GM18867 (cell line): Measurements from ENCODE around the gene FADS2.
A peak's percentile ranks its signal among the peaks of the same experiment; 100 is the strongest.

Experiments used
- ATAC-seq: cut with Tn5 transposase; IDR thresholded peaks from one replicate; pipeline ENCODE4 v1.9.1; 2021; ENCODE audit warnings: mild to moderate bottlenecking, moderate library complexity; ENCODE audit not compliant: unreplicated experiment

Gene FADS2

DNA sequence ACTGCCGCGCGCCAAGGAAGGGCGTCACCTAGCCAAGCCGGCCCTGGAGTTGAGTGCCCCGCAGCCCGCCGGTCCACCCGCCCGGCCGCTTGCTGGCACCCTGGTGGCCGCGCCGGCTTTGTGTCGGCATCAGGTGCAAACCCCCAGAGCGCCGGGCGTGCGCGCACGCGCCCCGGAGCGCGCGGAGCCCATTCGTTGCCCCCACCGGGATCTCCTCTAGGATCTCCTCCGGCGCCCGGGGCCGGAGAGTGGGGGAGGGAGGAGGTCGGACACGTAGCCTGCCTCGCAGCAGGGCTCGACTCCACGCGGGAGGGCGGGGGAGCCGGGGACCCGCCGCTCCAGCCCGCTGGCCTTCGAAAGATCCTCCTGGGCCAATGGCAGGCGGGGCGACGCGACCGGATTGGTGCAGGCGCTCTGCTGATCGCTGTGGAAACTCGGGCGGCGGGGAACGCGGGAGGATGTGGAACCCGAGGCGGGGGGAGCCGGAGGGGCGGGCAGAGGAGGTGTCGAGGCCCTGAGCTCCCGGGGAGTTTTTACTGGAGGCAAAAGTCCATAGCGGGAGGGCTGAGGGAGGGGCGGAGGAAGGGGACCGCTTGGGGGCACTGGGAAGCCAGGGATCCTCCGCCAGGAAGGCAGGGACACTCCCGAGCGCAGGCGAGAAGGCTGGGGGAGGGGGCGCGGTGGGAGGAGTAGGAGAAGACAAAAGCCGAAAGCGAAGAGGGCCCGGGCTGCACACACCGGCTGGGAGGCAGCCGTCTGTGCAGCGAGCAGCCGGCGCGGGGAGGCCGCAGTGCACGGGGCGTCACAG, at the start of gene FADS2:
TSS of gene FADS2 (plus strand) at position 730 of the 808 bp plus-strand sequence. CDS start 91 bp downstream, outside the sequence.
- ATAC-seq = peak; percentile 56

DNA sequence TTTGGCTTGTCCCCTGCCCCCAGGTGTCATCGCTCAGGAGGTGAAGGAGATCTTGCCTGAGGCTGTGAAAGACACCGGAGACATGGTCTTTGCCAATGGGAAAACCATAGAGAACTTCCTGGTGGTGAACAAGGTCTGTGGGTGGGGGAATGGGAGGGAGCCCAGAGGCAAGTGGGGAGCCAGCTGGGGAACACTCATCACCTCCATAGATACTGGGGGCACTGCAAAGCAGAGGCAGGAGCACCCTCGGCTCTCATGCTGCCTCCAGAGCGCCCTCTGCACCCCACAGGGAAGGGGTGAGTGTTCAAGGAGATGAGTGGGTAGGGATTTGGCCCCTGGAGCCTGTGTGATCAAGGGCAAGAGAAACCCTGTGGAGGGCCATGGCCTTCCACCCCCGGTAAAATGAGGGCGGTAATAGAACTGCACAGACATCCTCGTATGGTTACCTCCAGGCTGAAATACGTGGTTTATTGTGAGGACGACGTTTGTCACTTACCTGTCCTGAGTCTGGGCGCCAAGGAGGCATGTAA, 49.7 kb upstream of the FADS2 start:
- no peak for ATAC-seq

DNA sequence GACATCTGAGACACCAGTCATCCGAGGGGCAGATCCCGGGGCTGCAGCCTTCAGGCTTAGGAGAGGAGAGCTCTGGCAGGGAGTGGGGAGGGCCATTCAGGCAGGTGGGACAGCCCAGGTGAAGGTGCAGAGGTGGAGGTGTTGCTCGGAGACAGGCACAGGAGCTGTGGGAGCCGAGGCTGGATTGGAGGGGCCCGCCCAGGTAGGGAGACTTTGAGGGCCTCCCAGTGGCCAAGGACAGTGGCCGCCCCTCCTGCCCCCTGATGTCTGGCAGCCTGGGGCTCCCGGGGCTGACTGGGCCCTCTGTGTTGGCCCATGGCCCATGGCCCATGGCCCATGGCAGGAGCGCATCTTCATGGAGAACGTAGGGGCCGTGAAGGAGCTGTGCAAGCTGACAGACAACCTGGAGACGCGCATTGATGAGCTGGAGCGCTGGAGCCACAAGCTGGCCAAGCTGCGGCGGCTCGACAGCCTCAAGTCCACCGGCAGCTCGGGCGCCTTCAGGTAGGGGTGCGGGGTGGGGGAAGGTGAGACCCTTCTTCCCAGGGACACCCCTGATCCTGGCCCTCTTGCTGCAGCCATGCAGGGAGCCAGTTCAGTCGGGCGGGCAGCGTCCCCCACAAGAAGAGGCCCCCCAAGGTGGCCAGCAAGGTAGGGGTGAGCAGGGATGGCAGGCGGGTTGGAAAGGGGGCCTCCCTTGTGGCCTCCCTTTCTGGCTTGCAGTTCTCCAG, 49.0 kb upstream of the FADS2 start:
- no peak for ATAC-seq

DNA sequence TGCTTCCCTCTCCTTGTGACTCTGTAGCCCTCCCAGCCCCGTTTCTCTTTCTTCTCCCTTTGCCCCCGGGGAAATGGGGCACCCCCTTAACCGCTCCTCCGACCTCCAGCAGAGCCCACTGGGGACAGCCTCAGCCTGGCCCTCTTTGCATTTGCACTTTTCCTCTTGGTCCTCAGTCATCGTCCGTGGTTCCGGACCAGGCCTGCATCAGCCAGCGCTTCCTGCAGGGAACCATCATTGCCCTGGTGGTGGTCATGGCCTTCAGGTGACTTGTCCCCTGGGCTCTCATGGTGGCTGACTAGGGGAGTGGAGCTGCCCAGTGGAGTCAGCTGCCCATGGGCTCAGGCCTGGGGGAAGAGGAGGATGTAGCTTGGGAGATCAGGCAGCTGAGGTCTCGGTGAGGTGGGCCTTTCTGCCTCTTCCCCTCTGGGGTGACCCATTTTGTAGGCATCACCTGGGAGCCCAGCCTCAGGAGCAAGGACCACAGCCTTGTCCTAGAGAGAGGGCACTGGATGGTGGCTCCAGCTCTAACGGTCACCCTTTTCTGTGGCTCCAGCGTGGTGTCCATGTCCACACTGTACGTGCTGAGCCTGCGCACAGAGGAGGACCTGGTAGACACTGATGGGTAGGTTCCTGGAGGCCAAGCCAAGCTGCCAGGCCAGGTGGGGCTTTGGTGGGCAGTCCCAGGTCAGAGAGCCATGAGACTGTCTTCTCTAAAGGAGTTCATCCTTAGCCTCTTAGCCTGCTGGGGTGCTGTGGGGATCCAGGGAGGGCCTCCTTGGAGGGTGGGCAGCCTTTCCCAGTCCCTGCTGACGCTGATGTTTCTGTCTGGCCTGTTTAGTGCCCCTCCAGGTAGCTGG, 48.2 kb upstream of the FADS2 start:
- no peak for ATAC-seq

DNA sequence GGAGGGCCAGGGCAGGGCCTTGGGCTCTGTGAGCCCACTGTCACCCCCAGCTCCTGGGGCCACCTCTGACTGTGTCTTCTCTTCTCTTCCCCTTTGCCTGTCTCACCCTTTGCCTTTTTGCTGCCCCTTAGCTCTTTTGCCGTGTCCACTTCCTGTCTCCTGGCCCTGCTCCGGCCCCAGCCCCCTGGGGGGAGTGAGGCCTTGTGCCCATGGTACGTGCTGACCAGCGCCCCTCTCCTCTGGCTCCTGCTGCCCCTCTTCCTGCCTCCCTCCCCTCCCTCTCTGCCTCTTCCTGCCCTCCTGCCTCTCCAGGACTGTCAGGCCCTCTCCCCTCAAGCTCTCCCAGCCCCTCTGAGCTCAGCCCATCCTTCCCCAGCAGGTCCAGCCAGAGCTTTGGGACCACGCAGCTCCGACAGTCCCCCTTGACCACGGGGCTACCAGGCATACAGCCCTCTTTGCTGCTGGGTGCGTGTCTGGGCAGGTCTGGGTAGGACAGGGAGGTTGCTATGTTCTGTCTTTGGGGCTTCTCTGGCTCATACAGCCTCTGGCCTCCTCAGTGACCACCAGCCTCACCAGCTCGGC, 47.4 kb upstream of the FADS2 start:
- ATAC-seq = no peak

DNA sequence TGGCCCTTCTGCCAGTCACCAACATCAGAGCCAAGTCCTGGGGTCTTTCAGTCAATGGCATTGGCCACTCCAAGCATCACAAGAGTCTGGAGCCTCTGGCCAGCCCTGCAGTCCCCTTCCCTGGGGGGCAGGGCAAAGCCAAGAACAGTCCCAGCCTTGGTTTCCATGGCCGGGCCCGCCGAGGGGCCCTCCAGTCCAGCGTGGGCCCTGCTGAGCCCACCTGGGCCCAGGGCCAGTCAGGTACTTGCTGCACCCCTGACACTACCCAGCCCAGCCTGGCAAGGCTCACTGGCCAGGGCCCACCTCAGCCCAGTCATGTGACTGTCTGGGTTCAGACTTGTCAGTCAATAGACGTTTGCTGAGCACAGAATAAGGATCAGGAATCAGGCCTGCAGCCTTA, 46.5 kb upstream of the FADS2 start:
- ATAC-seq = no peak

DNA sequence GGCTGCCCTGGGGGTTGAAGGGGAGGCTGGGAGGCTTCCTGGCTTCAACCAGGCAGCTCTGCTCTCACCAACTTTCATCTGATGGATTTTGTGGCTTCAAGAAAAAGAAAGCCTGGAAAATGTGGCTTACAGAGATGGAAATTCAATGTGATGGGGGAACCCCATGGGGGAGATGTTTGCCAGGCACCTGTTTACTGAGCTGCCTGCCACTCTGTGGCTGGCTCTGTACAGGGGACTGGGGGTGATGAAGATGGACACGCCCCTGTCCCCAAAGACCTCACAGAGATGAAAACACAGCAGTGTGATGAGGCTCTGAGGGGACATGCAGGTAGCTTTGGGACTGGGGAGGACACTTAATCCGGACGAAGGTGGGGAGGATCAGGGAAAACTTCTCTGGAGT, 45.8 kb upstream of the FADS2 start:
- no peak for ATAC-seq

DNA sequence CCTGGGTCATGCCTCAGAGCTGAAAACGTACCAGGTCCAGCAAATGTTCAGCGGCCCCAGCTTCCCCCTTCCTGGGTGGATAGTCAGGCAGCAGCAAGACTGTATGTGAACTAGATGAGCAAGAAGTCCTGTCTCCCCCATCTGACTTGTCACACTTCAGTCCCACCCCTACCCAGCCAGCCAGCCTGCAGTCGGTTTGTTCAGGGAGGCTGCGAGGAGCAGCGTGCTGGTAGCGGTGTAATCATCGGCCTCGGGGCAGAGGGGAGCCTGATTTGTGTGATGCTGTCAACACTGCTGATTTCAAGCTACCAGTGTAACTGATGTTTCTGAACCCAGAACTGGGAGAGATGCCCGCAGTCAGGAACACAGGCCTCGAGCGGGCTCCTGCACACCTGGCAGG, 45.3 kb upstream of the FADS2 start:
- ATAC-seq = no peak

DNA sequence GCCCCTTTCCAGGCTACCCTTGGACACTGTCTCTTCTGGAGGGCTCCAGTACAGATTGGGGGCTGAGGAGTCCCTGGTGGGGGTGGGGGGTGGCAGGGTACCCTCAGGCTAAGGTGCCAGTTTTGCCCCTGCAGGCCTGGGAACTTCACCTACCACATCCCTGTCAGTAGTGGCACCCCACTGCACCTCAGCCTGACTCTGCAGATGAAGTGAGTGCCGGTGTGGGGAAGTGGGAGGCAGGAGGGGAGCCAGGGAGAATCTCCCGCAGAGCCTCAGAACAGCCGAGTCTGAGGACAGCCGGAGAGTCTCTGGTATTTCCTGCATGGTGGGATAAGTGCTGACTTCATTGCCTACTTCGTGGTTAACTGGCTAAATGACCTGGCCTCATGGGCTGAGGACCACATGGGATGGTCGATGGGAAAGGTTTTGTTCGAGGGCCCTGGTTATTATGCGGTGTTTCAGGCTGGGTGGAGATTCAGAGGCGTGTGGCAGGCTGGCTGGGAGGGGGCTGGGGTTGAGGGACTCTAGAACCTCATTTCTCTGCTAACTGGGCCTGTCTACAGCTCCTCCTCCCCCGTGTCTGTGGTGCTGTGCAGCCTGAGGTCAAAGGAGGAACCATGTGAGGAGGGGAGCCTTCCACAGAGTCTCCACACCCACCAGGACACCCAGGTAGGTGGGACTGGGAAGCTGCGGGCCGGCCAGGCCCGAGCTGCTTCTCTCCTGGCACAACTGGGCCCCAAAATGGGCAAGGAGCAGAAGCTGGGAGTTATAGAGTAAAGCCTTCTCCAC, 44.2 kb upstream of the FADS2 start:
- no peak for ATAC-seq

DNA sequence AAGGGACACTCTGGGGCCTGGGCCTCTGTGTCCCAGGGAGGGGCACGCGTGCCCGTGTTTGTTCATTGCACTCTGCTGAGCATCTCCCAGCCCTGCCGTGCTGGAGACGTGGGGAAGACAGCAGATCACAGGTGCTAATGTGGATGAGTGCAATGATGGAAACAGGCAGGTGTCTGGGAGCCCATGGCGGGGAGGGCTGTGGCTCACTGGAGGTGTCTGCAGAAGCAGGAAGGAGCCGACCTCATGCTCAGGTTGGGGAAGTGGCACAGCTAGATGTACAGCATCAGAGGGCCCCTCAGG, 43.6 kb upstream of the FADS2 start:
- ATAC-seq = no peak

DNA sequence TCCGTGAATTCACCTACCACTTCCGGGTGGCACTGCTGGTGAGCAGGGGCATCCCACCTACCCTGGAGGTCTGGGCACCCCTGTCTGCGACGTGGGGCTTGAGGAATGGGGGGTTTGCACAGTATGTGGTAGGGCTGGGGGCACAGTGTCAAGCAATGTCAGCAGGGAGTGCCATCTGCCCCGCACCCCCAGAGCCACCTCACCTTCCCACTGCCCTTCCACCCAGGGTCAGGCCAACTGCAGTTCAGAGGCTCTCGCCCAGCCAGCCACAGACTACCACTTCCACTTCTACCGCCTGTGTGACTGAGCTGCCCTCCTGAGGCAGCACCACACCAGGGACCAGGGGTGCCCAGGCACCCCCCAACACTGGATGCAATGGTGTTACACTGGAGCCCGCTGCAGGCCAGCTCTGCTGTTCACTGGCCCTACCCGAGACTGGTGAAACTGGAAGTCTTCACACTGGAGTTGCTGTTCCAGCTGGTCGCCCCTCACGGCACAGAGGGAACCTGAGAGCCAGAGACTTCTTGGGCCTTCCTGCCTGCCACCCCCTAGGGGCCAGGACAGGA, 42.2 kb upstream of the FADS2 start:
- ATAC-seq = no peak

DNA sequence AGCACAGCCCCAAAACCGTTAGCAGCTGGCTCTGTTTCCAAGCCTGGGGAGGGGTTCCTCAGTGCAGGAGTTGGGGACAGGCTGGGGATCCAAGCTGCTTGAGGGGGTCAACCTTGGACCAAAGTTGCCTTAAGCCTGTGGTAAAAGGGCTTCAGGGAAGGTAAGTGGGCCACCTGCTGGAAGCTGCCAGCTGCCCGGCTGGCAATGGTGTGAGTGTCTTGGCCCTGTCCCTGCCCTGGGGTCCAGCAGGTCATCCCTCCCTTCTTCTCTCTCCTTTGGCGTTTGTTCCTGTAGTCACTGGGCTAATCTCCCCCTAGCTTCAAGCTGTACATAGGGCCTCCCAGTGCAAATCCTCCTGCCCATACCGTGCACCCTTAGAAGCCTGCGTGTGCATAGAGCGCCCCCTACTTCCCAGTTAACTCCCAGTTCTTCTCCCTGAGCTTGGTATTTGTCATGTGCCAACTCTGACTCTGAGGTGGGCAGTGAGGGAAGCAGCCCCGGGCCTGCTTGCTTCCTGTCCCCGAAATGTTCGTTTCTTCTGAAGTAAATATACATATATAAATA, 40.1 kb upstream of the FADS2 start:
- no peak for ATAC-seq

DNA sequence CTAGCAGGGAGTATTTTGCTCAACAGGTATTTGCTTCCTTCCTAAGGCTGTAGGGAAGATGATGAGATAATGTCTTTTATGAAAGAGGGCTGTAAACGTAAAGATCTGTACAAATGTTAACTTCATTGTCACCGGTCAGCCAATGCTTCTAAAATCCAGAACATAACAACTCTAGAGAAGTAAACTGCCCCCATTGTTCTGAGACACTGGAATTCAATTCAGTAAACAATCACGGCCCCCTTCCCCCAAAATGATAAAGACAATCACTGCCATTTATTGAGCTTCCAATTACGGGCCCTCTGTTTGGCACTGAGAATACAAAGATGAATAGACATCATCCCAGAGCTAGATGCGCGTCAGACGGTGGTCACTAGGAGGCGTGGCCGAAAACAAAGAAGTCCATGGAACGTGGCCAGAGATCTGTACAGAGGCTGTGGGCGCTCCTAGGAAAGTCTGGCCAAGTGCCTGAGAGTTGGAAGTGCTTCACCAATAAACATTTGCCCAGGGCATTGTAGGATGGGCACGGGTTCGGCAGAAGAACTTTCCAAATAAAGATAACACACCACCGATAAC, 36.3 kb upstream of the FADS2 start:
- peak; percentile 32 for ATAC-seq

DNA sequence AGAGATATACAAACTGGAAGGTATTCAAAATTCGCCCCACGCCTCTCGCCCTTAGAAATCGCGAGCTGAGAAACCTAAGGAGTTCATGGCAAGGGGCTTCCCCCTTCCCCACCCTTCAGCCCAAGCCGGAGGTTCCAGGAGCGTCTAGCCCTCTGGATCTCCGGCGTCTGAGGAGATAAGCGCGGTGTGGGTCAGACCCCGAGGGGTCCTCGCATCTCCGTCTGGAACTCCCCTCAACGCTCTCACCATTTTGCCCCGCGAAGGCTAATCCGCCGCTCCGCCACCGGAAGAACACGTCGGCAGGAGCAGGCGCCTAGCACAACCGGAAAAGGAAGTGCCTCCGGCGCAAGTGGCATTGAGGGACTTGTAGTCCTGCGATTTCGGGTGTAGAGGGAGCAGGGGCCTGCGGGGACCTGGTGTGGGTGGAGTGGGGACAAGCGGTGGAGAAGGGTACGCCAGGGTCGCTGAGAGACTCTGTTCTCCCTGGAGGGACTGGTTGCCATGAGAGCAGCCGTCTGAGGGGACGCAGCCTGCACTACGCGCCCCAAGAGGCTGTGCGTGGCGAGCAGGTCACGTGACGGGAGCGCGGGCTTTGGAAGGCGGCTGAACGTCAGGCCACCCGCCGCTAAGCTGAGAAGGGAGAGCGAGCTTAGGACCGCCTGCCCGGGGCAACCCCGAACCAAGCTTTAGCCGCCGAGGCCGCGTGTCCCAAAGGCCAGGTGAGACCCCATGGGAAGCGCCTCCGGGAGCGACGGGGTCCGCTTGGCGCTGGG, 35.6 kb upstream of the FADS2 start, which contains the start of the genes FEN1 and TMEM258:
TSS of gene FEN1 (plus strand) at position 602 of the 773 bp plus-strand sequence. CDS start 2,451 bp downstream, outside the sequence.
TSS of gene TMEM258 (minus strand) at position 290 of the 773 bp plus-strand sequence. CDS start at position 249, 41 bp downstream.
- peak; percentile 79 for ATAC-seq

DNA sequence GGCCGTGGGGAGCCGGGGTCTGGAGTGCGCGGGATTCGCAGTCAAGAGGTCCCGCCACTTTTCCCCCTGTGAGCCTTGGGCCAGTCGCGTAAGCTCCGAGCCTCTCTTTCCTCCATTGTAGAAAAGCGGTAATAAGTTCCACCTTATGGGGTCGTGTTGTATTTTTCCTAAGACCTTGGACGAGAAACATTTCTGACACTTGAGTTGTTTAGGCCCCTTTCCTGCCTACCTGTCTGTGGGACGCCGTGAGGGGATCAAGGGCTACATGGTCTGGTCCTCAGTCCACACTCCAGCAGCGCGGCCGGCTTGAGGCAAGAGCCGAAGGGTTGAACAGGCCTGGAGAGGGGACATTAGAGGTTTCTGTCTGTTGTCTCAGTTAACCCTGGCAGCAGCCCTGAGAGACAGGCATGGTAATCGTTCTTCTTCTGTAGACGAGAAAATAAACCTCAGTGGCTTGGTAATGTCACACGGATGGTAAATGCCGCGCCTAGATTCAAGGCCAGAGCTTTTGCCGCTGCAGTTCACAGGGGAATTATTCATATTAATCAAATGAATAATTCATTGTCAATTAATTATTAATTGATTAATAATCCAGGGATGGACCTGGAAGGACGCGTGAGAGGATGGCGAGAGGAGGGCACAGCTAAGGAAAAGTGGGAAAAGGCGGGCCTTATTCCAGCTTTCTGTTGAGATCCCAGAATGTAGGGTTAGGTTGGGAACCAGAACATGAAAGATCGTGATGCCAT, 34.8 kb upstream of the FADS2 start:
- peak; percentile 29 for ATAC-seq

DNA sequence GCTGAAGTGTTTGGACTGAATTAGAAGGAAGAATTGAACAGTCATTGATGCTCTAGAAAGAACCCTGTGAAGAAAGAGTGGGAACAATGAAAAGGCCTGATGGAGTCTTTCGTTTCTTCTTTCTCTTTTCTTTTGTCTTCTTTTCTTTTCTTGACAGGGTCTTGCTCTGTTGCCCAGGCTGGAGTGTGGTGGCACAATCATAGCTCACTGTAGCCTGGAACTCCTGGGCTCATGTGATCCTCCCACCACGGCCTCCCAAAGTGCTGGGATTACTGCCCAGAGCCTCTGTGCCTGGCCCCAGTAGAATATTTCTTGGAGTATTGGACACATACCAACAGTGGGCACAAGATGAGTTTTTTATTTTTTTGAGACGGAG, 34.3 kb upstream of the FADS2 start:
- no peak for ATAC-seq

DNA sequence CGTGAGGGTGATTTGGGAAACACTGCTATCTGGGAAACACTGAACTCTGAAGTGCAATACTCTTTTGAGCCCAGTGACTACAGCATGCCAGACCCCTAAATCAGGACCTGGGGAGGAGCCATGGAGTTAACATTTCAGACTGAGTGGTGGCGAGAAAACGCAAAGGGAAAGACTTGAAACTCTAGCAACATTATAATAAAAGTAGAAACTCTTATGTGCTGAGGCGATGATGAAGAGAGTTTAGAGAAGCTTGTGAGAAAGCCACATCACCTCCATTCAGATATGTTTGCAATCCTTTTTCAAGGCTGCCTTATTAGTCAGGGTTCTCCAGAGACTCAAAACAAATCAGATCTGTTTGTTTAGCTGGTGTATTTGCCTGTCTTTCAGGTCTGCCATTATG, 33.5 kb upstream of the FADS2 start:
- ATAC-seq = no peak
